ENCODE data around the gene ZNF350.

- no peak for TF ChIP-seq CTCF (IDR thresholded peaks at IDR 0.05)
- TF ChIP-seq ZFX (IDR thresholded peaks at IDR 0.05; ENCODE audit: borderline replicate concordance) = no peak
Observed at GRCh38 chr19:51959791-51960190, 26.8 kb downstream of the ZNF350 start.

Data from 22Rv1 (cell line).